HG02943 (cell line): Measurements from ENCODE around the gene PTPRK.
"Not testable (repeated sequence)": the region's sequence is repeated elsewhere in the genome, so short reads cannot be mapped to it uniquely, and the experiment has no call there.

ENCODE experiments used
- ATAC-seq: cut with Tn5 transposase; IDR thresholded peaks from one replicate; pipeline ENCODE4 v1.9.1; 2021; ENCODE audit warnings: mild to moderate bottlenecking, low read depth, moderate library complexity; ENCODE audit not compliant: unreplicated experiment

Gene PTPRK

DNA sequence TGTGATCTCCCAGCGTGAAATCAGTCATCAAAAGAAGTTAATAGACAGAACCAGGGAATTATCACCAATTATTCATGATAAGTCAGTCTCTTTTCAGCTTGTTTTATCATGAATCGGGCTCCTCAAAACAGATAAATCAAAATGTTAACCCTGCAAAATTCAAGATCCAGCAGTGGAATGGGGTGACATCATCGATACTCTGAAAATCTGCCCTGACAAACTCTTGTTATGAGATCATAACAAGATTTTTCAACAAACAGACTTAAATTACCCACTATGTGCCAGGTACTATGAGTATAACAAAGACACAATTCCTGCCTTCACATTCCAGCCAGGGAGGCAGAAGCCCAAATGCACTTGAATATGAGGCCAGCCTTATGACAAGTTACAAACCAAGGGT is 64.4 kb downstream of the PTPRK start:
- no peak for ATAC-seq

DNA sequence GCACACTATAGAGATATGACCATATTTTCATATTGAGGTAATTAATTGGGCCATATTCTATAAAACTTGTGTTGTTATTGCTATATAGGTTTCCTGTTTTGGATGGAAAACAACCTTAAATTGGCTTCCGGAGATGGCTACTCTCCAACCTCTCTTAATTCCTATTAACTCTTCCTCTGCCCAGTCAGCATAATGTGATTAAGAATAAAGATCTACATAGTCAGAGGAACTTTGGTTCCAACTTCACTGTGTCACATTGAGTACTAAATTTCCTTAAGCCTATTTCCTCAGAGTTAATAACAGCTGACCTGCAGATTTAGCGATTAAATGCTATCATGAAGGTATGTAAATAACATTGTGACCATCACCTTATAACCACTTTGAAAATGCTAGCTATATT is 67.7 kb downstream of the PTPRK start:
- no peak for ATAC-seq

DNA sequence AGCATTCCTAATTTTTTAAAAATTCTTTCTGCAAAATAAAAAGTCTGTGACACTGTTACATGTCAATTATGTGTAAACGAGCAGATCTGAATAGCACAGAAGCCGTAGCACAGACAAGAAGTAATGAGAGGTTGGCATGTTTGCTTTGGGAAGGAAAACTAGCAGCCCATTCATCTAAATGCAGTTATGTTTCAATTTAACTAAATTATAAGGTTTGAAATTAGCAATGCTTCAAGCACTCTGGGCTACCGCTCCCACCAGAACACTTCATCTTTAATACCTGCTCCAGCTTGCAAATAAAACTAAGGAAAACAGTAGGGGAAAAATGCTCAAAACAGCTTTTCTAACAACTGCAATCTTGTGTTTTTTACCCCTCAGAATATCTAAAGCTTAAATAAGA is 73.9 kb downstream of the PTPRK start:
- ATAC-seq, result no peak

DNA sequence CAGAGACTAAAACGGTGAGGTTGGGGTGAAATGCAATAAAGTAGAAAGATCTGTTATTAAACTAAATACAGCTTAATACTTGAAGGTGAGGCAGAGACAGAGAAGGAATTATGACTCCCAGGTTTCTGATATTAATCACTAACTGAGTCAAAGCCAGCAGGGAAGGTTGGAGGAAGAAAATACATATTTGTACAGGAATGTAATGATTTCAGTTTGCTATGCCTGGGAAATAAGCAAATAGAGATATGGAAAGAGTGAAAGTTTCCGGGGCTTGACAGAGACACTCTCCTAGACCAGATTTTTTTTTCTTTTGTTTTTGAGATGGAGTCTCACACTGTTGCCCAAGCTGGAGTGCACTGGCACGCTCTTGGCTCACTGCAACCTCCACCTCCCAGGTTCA is 76.8 kb downstream of the PTPRK start:
- no peak for ATAC-seq

DNA sequence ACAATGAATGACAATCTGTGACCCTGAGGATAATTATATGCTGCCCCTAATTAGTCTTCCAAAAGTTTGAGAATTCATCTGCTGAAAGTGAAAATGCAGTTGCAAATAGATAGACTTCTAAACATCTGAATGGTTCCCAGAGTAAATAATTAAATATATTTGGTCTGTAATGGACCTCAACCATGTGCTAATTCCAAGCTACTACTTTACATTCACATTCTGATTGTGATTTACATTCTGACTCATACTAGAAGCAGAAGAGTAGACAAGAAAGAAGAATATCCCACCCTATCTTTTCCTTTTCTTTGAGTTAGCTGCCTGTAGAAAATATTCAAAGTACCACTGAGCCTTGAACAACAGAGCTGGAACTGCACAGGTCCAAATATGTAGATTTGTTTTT is 80.8 kb downstream of the PTPRK start:
- no peak for ATAC-seq

DNA sequence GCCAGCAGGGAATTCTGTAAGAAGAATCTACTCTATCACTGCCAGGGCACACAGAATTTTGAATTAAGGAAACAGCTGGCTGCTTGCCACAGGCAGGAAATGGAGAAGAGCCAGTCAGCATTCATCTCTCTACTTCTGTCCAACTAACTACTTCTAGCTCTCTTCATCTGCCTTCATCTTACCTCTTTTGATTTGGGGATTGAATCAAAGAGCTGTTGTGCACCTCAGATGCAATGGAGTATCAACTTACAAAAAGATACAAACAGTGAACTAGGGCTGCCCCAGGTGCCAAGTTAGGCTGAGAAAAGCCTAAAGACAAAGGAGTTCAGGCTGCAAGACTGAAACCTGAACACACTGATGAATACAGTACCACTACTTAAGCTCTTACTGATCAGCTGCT is 82.0 kb downstream of the PTPRK start:
- ATAC-seq, result no peak

DNA sequence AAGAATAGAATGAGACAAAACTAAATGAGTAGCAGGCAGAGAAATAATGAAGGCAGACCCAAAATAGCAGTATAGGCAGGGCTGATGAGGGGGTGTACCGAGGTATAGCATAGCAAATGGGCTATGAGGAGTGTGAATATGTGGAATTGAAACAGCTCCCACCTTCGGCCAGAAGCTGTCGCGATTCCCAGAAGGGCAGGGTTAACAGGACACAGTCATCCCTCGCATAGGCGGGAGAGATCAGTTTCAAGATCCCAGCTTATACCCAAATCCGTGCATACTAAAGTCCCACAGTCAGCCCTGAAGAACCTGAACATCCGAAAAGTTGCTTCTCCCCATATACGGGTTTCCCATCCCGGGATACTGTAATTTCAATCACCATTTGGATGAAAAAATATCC is 82.7 kb downstream of the PTPRK start:
- no peak for ATAC-seq

DNA sequence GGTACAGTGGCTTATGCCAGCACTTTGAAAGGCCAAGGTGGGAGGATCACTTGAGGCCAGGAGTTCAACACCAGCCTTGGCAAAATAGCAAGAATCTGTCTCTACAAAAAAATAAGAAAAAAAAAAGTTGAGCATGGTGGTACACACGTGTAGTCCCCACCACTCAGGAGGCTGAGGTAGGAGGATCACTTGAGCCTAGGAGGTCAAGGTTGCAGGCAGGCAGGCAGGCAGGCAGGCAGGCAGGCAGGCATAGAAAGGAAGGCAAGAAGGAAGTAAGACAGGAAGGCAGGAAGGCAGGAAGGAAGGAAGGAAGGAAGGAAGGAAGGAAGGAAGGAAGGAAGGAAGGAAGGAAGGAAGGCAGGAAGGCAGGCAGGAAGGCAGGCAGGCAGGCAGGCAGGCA is 85.6 kb downstream of the PTPRK start:
- not testable (repeated sequence) for ATAC-seq

DNA sequence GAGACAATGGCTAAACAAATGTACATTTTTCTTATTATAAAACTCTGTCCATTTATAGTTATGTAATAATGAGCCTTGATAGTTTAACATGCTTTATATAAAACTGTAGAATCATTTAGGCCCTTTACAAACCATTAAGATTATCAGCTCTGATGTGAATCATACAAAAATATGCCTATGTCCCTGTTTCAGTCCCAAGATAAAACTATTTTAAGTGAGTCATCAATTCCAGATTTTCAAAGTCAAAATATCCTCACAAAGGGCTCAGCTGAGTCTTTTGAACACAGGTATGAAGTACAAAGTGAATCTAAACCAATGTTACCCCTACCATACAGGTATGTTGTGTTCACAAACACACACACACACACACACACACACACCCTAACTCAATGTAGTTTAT is 88.0 kb downstream of the PTPRK start:
- no peak for ATAC-seq

DNA sequence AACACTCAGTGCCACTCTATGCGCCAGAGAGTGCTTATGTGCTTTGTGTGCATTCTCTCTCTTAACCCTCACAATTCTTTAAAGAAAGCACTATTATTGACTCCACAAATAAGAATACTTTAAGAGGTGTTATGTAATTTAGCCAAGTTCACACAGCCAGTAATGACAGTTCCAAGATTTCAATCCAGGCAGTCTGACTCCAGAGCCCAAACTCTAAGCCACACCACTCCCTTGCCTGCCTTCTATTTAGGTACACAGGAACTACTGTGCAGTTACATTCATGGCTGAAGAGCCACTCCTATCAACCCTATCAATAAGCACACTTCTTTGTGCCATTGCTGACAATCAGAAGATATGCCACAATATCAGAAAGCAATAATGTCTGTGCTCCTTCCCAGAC is 93.3 kb downstream of the PTPRK start:
- ATAC-seq, result no peak

DNA sequence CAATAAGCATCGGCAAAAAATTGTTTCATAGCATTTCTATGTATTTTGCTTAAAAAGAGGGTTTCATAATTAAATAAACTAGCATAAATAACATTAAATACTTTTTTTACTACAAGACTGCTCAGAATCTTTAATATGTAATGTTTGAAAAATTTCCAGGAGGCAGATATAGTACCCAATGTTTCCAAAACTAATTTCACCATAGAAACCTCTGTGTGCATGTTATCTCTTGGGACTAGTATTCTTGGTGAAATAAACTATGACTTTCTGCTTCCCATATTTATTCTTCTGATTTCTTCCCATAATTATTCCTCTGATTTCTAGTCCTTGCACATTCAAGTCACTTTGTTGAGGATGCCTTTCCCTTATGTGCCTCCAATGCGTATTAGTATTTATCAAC is 94.5 kb downstream of the PTPRK start:
- ATAC-seq, result no peak

DNA sequence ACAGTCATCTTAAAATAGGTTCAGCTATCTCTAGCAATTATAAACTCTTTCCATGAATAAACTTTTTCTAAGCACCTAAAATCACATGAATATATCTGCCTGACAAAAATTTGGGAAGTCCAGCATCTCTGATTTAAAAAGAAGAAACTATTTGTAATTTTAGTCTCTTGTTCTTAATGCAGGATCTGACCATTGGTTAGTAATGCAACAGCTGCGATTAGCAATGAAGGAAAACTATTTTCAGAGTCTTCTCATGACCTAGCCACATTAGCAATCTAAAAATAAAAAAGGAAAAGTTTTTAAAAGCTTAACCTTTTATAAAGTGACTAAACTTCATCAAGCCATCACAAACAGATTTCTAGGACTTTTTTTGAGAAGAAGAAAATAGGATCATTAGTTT is 97.5 kb downstream of the PTPRK start:
- no peak for ATAC-seq

DNA sequence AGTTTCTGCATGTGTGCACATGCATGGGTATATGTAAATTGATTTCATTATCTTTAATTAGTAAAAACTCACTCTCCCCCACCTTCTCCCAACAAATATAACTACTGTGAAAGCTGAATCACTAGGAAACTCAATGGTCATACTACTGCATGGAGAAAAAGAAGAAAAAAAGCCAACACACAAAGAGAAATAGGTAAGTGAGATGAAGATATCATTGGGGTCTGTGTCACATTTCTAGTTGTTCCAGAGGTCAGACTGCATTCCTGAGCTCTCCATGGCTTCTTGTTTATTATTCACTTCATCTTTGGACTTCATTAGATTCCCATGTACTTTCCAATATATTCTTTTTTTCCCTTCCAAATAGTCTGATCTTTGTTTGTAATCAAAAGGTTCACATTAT is 98.2 kb downstream of the PTPRK start:
- ATAC-seq, result no peak

DNA sequence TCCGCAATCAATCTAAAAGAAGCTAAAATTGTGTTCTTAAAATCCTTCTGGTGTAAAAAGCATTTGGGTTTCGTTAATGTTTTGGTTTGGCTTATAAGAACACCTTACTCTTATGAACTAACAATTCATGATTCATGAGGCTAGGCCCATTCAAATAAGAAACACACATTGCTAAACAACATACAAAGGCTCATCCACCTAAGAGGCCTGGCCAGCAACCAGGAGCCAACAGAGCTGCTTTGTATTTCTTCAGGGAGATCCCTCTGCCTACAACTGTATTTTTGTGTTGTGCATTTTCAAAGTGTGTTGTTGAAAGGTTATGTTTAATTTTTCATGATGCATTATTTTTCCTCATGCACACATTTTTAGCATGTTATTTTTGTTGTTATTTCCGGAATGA is 98.6 kb downstream of the PTPRK start:
- ATAC-seq, result no peak

DNA sequence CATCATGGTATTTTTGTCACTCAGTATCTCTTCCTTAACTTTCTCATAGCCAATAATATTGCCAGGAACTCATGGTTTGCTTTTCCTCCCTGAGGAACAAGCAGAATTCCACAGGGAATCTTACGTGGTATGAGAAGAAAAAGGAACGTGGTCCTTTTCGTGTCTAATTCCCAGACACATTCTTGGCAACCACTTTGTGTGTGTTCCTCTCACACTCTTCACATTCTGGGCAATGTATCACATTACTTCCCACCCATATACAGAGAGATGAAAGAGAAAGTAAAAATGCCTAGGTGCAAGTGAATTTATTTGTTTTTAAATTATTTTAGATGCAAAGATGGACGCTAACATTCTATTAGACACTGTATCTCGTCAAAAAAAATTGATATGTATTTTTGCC is 102.7 kb downstream of the PTPRK start:
- ATAC-seq, result no peak

DNA sequence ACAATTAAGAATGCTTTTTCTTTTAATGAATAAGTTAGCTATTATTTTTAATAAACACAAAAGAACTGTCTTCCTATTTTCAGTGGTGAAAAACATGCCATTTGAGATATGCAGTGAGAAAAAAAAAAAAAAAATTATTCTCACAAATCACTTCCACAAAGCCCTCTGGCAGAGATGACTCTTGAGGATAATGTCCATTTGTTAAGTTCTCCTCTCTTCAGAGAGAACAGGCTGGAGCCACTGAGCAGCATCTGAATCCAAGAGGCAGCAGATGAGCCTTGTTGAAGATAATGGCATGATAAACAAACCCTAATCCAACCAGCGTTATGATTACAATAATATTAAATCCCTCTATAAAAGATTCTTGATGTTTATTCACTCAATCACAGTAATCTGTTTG is 105.0 kb downstream of the PTPRK start:
- no peak for ATAC-seq

DNA sequence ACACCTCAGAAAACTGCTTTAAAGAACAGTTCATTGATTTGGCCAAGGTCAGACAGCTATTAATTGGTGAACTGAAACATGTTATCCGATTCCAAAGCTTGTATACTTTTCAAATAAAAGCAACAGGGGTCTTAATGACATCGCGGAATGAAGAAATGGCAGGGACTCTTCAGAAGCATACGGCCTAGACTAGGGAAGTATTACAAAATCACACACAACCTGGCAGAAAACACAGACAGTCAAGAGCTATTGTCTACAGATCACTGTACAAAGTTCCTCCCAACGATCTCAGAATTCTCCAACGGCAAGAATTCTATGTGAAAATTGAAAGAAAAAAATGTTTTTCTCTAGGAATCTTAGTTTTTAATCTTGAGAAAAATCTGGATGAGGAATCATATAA is 105.5 kb downstream of the PTPRK start:
- no peak for ATAC-seq

DNA sequence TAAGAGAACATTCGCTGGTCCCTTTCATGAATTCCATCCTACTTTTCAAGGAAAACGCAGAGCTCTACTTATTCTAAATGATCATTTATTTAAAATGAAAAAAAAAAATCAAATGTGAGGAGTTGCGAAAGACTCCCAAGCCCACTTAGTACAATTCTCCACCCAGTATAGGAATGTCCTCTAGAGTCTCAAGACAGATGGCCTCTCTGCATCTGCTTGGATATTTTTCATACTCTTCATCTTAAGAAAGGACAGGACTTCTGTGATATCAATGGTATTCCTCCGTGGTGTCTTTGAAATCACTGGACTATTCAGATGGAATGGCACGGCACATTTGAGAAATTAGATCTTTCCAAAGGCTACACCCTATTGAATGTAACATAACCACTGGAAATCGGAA is 107.1 kb downstream of the PTPRK start:
- no peak for ATAC-seq

DNA sequence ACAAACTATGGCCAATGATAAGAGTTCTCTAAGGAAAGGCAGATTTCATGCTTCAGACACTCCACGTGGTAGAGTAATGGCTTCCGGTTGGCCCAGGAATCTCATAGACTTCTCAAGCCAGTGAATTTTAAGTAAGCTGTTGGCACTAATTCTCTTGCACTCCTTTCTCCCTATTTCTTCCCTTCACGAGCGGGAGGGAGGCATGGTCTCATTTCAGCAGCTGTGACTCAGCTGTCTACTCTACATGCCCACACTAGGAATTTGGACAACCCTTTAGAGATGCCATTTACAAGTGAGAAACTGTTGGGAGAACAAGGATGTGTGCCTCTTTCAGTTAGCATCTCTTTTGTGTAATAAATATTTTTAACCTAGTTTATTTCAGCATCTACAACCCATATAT is 107.7 kb downstream of the PTPRK start:
- no peak for ATAC-seq

DNA sequence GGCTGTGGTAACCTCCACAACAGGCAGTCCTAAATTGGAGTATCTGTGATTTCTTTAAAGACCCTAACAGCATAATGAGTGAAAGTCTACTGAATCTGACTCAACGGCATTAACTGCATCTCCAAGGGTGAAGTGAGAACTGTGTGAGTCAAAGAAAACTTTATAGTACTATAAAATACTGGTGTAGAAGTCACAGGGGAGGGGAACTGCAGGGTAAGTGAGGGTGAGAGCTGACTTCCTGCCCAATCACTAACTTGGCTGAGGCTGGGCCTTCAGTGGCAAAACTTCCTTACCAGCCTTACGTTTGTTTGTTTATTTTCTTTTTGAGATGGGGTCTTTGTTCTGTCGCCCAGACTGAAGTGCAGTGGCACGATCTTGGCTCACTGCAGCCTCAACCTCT is 109.8 kb downstream of the PTPRK start:
- no peak for ATAC-seq

DNA sequence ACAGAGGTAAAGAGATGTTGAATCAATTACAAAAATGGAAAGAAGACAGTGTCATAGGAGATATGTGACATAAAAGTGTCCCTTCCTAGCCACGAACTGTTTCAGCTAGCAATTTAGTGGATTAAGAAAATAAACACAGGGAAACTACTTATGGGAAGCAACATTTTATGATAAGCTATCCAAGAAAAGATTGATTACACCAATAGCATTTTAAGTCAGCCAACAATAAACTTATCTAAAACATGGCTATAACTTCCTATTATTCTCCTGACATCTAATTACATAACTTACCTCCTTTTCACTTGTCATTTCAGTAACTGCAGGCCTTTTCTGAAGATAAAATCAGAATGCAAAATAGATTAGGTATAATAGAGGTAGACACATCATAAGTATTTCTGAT is 111.4 kb downstream of the PTPRK start:
- no peak for ATAC-seq

DNA sequence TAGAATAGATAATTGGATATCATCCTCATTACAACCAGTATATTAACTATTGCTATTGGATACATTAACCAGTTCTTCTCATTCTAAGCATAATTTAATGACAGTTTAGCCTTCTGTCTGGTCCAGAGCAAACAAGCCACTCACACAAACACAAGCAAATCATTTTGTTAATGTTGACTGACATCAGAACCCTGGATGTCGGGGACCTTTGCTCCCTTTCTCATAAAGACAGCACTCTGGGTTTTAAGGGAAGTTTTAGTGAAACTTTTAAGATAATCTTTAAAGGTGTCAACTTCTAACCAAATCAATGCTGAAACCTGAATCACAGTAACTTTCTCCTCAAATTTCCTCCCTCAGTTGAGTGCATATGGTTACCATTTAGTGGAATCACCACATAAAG is 113.9 kb downstream of the PTPRK start:
- no peak for ATAC-seq

DNA sequence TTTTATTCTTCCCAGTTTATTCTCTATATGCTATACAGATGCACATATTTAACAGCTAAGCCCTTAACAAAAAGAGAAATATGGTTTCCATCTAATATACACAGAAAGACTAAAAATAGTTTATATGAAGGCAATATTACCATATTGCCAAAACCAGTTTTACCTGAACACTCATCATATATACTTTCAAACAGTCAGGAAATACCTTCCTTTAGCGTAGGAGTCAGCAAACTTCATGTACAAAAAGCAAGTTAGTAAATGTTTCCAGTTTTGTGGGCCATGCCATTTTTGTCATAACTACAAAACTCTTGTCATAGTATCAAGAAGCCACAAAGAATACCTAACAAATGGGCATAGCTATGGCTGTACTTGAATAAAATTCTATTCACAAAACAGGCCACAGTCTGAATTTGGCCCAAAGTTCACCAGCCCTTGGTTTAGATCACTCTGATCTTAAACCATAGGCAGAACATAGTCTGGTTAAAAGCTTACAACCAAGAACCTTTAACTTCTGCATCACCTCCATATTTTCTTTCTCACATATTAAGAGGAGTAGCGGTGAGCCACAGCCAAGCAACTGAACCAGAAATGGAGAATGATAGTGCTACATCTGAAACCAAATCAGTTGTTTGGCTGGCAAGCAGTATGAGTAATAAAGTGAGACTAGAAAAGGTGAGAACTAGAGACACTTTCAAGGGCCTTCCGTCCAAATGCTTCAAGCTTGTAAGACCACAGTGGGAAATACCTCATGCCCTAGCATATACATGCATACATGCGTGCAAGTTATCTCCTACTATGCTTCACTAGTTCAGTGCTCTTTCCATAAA is 116.6 kb downstream of the PTPRK start:
- no peak for ATAC-seq
